GM10266 (cell line): ENCODE measurements around the gene EED.

Experiments
- DNase-seq: peaks from one replicate; pipeline ENCODE4 v3.0.0; 2012; ENCODE audit errors: extremely low spot score
- TF ChIP-seq, protein P1 (sequence below): IDR thresholded peaks from 2 replicates; pipeline ENCODE4 v1.5.1; 2012; ENCODE audit warnings: mild to moderate bottlenecking, low read depth; ENCODE audit not compliant: control insufficient read depth, insufficient read depth; ENCODE audit errors: missing control alignments

EED gene

DNA sequence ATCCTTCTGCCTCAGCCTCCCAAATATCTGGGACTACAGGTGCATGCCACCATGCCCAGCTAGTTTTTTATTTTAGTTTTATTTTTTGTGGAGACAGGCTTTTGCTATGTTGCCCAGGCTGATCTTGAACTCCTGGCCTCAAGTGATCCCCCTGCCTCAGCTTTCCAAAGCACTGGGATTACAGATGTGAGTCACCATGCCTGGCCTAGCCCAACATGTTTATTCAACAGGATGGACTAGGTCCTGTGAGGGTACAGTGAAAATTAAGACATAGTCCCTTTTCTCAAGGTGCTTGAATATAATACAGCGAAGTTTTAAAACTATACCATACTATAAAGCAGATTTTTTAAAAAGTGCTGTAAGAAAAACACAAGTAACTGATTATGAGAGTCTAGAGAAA lies 45.2 kb upstream of the EED start:
- TF ChIP-seq, protein P1, sequence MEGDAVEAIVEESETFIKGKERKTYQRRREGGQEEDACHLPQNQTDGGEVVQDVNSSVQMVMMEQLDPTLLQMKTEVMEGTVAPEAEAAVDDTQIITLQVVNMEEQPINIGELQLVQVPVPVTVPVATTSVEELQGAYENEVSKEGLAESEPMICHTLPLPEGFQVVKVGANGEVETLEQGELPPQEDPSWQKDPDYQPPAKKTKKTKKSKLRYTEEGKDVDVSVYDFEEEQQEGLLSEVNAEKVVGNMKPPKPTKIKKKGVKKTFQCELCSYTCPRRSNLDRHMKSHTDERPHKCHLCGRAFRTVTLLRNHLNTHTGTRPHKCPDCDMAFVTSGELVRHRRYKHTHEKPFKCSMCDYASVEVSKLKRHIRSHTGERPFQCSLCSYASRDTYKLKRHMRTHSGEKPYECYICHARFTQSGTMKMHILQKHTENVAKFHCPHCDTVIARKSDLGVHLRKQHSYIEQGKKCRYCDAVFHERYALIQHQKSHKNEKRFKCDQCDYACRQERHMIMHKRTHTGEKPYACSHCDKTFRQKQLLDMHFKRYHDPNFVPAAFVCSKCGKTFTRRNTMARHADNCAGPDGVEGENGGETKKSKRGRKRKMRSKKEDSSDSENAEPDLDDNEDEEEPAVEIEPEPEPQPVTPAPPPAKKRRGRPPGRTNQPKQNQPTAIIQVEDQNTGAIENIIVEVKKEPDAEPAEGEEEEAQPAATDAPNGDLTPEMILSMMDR = no peak

DNA sequence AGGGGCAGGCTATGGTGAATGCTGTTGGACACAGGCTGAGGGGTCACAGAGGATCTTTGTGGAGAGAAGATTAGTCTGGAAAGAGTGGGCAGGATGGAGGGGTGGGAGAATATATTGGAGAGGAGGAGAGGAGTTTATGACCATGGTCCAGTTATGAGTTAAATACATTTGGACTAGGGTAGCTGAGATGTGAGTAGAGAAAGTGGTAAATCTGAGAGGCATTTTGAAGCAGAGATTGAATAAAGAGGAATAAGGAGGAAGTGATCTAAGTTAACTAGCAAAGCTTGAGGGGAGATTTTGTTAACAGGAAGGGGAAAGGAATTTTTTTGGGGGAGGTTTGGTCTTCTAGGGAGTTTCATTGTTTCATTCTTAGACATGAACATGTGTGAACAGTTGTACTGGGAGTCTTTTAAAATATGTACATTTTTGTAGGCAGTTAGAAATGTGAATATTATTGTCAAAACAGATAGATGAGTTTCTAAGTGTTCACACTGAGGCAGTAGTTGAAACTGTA lies 43.1 kb upstream of the EED start:
- no peak for DNase-seq
- TF ChIP-seq, protein P1 = no peak

More for the DNA sequence above, 45.2 kb upstream of the EED start:
- DNase-seq = no peak

DNA sequence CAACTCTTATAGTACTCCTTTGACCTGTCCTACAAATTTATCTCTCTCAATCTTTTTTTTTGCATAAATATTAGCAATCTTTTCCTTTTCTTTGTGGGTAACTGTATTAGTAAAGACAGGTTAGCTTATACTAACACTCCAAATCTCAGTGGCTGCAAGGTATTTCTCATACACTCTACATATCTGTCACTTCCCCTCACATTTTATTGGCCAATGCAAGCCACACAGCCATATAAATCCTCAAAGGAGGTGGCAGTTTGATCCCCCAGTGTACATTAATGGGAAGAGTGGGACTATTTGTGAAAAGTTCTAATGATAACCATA lies 42.6 kb upstream of the EED start:
- DNase-seq = no peak
- TF ChIP-seq, protein P1 = no peak

DNA sequence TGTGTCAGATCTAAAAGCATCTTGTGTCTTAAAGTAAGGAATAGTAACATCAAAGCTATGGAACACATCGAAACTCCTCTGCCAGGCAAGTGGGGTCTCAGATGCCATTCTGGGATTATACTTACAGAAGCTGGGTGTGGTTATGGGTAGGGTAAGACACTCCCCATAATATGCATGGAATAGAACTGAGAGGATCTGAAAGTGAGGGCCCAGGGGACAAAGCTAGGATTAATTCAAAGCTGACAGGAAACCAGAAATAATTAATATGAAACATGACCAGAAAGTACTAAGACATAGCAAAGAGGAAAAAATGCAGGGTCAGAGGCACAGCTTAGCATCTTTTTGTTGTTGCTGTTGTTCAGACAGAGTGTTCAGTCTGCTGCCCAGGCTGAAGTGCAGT lies 40.2 kb upstream of the EED start:
- DNase-seq = no peak
- TF ChIP-seq, protein P1 = no peak

DNA sequence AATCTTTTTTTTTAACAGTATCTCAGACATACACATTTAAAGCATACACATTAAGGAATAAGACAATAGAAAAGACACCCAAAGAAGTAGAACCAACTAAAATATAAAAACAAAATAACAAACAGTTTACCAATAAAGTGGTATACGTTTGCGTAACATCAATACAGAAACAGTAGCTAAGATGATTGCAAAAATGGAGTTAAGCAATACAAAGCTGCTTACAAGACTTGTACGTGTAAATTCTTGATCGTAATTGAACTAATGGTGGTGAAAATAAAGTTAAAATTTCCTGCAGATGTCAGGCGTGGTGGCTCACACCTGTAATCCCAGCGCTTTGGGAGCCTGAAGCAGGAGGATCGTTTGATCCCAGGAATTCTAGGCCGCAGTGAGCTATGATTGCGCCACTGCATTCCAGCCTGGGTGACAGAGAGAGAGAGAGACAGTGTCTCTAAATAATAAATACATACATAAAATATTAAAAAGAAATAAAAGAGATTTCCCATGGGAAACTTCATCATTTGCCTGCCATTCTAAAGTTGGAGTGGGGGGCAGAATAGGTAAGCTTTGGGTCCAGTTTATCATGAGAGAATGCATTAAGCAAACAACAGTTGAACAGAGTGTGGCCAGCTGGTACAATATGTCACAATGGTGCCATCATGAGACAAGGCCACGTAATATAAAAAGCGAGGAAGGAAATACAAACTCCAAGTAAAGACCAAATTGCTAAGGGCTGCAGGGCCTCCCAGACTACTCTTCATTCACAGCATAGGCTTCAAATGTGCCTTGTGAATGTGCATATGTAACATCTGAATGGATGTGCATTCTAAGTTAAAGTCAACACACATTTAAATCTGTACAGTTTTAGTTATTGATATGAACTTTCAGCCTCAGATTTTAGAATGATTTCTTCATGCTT lies 38.9 kb upstream of the EED start:
- no peak for DNase-seq

DNA sequence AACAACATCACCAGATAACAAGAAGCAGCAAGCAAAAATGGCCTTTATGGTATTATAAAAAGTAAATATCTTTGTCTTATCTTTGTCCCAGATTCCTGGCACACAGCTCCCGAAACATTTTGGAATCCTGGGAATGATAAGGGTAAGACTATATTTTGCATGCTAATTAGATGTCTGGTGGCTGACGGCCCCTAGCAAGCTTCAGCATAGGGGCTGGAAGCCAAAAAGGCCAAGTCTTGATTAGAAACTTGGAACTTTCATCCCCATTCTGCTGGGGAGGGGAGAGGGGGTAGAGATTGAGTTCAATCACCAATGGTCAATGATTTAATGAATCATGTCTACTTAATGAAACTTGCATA lies 38.2 kb upstream of the EED start:
- DNase-seq = no peak
- TF ChIP-seq, protein P1 = no peak

More for the DNA sequence above, 38.9 kb upstream of the EED start:
- TF ChIP-seq, protein P1 = no peak

DNA sequence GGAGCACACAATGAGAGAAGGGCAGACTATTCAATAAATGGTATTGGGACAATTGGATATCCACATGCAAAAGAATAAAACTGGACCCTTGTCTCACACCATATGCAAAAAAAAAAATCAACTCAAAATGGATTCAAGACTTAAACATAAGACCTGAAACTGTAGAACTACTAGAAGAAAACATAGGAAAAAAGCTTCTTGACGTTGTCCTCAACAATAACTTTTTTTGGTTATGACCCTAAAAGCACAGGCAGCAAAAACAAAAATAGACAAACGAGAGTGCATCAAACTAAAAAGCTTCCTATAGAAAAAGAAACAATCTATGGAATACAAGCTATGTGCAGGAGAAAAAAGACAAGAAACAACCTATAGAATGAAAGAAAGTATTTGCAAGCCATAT lies 37.1 kb upstream of the EED start:
- TF ChIP-seq, protein P1 = no peak
- no peak for DNase-seq
